Measurements from ENCODE around the gene RPS6KB1. TPM values are rescaled to one million over a fixed set of nuclear protein-coding genes. Genes with fewer than 3 reads are reported as not detected.

The RPS6KB1 gene
- total and polyA plus RNA-seq, 9 of the 15 experiments (the other 6 are each of a cell fraction or from before 2014, with no cell fraction given): 8.8 to 60.7 (median 35.1) TPM

- TF ChIP-seq NCOA6 (IDR thresholded peaks at IDR 0.05) (peak; percentile 85), ZNF583 (CRISPR knock-in tag; IDR thresholded peaks at IDR 0.05) (no peak), HMBOX1 (IDR thresholded peaks at IDR 0.05) (peak; percentile 50; the same call in 1 of the 2 replicates), NR2C2 (CRISPR knock-in tag; IDR thresholded peaks at IDR 0.05) (no peak), NR2C2 (tag; IDR thresholded peaks at IDR 0.05) (peak; percentile 89), ETV6 (IDR thresholded peaks at IDR 0.05; ENCODE audit: borderline replicate concordance in 1 of 2, low read depth in 2 of 2, low read length in 1 of 2) (no peak), ETV6 (CRISPR knock-in tag; IDR thresholded peaks at IDR 0.05; ENCODE audit: borderline replicate concordance) (no peak), BCL6 (CRISPR knock-in tag; IDR thresholded peaks at IDR 0.05) (no peak), FOXA3 (CRISPR knock-in tag; conservative IDR thresholded peaks at IDR 0.05 in 1 of 2, IDR thresholded peaks at IDR 0.05 in 1 of 2) (no peak), EP400 (IDR thresholded peaks at IDR 0.05) (peak; percentile 64), BCLAF1 (IDR thresholded peaks at IDR 0.05; ENCODE audit: borderline replicate concordance in 1 of 2, control insufficient read depth in 1 of 2, low read depth in 2 of 2, low read length in 1 of 2) (peak in 1 of 2 experiments; percentile 90; a peak in 2 of 4 replicates), ETS2 (tag; IDR thresholded peaks at IDR 0.05; ENCODE audit: borderline replicate concordance, poor library complexity, severe bottlenecking) (no peak), SRF (CRISPR knock-in tag; IDR thresholded peaks at IDR 0.05) (0 out of 4 replicates have a peak, but pooled peaks of 1 of the 2 experiments have one; percentile 11), SNIP1 (IDR thresholded peaks at IDR 0.05; ENCODE audit: low read depth) (peak; percentile 98), POLR2H (tag; IDR thresholded peaks at IDR 0.05; ENCODE audit: low read depth) (peak; percentile 63), POLR3A (IDR thresholded peaks at IDR 0.05; ENCODE audit: borderline replicate concordance, extremely low read depth, insufficient read depth, insufficient read length) (no peak)
- TF ChIP-seq, protein P1, sequence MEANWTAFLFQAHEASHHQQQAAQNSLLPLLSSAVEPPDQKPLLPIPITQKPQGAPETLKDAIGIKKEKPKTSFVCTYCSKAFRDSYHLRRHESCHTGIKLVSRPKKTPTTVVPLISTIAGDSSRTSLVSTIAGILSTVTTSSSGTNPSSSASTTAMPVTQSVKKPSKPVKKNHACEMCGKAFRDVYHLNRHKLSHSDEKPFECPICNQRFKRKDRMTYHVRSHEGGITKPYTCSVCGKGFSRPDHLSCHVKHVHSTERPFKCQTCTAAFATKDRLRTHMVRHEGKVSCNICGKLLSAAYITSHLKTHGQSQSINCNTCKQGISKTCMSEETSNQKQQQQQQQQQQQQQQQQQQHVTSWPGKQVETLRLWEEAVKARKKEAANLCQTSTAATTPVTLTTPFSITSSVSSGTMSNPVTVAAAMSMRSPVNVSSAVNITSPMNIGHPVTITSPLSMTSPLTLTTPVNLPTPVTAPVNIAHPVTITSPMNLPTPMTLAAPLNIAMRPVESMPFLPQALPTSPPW (CRISPR knock-in tag; IDR thresholded peaks at IDR 0.05): peak; percentile 61
- TF ChIP-seq, protein P2, sequence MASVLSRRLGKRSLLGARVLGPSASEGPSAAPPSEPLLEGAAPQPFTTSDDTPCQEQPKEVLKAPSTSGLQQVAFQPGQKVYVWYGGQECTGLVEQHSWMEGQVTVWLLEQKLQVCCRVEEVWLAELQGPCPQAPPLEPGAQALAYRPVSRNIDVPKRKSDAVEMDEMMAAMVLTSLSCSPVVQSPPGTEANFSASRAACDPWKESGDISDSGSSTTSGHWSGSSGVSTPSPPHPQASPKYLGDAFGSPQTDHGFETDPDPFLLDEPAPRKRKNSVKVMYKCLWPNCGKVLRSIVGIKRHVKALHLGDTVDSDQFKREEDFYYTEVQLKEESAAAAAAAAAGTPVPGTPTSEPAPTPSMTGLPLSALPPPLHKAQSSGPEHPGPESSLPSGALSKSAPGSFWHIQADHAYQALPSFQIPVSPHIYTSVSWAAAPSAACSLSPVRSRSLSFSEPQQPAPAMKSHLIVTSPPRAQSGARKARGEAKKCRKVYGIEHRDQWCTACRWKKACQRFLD (CRISPR knock-in tag; IDR thresholded peaks at IDR 0.05): peak; percentile 60; the same call in 1 of the 2 replicates
Observed at GRCh38 chr17:59964482-59965328, 71.8 kb downstream of the RPS6KB1 start, which contains the start of gene RNFT1 (continued).
